ENCODE measurements around the gene U2AF1L4. TPM values are rescaled to one million over a fixed set of nuclear protein-coding genes. Genes with fewer than 3 reads are reported as not detected.
A peak's percentile ranks its signal among the peaks of the same experiment; 100 is the strongest.

Gene U2AF1L4
- total RNA-seq, 1 experiment from 2014 or later, result 9.7 TPM

DNA sequence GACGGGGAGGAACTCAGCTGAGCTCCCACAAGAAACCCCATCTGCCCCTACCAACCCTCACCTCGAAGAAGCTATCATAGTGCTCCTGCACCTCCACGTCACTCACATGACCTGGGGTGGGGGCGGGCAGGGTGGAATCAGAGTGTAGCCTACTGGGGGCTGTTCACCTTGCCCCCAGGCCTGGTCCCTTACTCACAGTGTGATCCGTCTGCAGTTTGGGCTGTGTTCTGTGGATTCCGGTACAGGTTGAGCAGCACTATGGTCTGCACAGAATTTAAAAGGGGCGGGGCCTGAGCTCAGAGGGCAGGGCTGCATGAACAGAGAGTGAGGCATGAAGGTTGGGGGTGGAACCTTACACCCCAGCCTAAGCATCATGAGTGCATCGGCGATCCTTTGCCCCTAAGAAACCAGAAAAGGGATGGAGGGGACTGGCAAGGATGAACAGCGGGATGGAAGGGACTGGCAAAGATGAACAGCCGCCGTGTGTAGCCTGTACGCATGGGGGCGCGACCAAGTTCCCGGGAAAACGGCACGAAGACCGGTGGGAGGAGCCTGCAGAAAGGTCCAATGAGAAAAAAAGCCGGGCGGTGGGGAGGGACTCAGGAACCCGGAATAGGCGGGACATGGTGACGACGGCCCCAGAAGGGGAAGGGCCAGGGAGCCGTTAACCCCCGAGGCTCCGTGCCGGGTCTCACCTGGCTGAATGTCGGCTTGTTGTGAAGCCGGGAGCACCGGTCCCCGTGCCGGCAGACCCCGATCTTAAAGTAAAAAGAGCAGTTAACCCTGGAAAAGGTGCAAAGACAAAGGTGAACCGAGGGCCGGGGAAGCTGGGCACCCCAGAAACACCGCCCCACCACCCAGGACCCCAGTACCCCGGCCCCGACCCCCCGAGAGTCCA is 539 bp downstream of the U2AF1L4 start:
- H3K4me3 ChIP-seq, result peak overlapping the region; percentile 74
- H3K27ac ChIP-seq, result peak overlapping the region; percentile 87
- peak; percentile 98 to 99 for DNase-seq
- no peaks in the 10 kb centered on the region for H3K9me3 ChIP-seq (replicated peaks)
- no peaks in the 10 kb centered on the region for H3K36me3 ChIP-seq
- 0 out of 2 replicates have a peak, but pooled peaks cover 5% of the 10 kb centered on the region for H3K4me1 ChIP-seq
- H3K27me3 ChIP-seq, result no peaks in the 10 kb centered on the region

- no peaks in the 10 kb centered on the region for H3K9me3 ChIP-seq (replicated peaks)
- H3K36me3 ChIP-seq, result peaks cover under 1% of the 10 kb centered on the region; the same call in 1 of the 2 replicates
- DNase-seq, result no peak
- 0 out of 2 replicates have a peak, but pooled peaks cover 2% of the 10 kb centered on the region for H3K4me1 ChIP-seq
- H3K27ac ChIP-seq, result no peak overlapping the region
- no peak overlapping the region for H3K4me3 ChIP-seq
- H3K27me3 ChIP-seq, result no peaks in the 10 kb centered on the region
Measured at GRCh38 chr19:35743640-35744429, 1.4 kb downstream of the U2AF1L4 start.

- H3K9me3 ChIP-seq (replicated peaks), result no peaks in the 10 kb centered on the region
- DNase-seq, result no peak
- H3K27ac ChIP-seq, result peak within 1 kb of the TSS; percentile 63; the same call in 1 of the 2 replicates
- peak within 1 kb of the TSS; percentile 63 for H3K4me3 ChIP-seq
- H3K27me3 ChIP-seq, result no peaks in the 10 kb centered on the region
- H3K4me1 ChIP-seq, result 0 out of 2 replicates have a peak, but pooled peaks cover 2% of the 10 kb centered on the region
- peaks cover 6% of the 10 kb centered on the region; the same call in 1 of the 2 replicates for H3K36me3 ChIP-seq
Measured at GRCh38 chr19:35742121-35742724, 3.0 kb downstream of the U2AF1L4 start, which contains the start of gene IGFLR1. Gene IGFLR1, minus strand, starts transcription at chr19:35742452. Its CDS starts 1,272 bp downstream, at chr19:35741180.

DNA sequence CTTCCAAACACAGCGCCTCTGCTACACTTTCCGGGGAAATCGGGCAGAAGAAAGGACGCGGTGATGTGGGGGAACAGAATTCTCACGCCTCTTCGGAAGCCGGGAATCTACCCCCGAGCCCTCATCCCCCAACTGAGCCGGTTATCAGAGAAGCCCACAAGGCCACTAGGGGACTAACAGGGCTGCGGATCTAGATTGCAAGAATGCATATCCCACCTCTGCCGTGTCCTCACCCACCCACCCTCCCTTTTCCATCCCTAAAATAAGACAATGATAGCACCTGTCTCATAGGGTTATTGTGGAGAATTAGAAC is 4.1 kb downstream of the U2AF1L4 start:
- Histone ChIP-seq H3K36me3 (peaks cover 13% of the 10 kb centered on the region; the same call in 1 of the 2 replicates), H3K4me3 (peak overlapping the region; percentile 63), H3K27me3 (no peaks in the 10 kb centered on the region), H3K27ac (peak overlapping the region; percentile 63), H3K9me3 (replicated peaks) (no peaks in the 10 kb centered on the region), H3K4me1 (0 out of 2 replicates have a peak, but pooled peaks cover under 1% of the 10 kb centered on the region)
- no peak for DNase-seq

GRCh38 chr19:35740423-35741202 is 4.6 kb downstream of the U2AF1L4 start:
- Histone ChIP-seq H3K4me3 (peak overlapping the region; percentile 63), H3K9me3 (replicated peaks) (no peaks in the 10 kb centered on the region), H3K4me1 (no peaks in the 10 kb centered on the region), H3K27ac (peak overlapping the region; percentile 63), H3K36me3 (peaks cover 16% of the 10 kb centered on the region), H3K27me3 (no peaks in the 10 kb centered on the region)
- peak; percentile 99 for DNase-seq

DNA sequence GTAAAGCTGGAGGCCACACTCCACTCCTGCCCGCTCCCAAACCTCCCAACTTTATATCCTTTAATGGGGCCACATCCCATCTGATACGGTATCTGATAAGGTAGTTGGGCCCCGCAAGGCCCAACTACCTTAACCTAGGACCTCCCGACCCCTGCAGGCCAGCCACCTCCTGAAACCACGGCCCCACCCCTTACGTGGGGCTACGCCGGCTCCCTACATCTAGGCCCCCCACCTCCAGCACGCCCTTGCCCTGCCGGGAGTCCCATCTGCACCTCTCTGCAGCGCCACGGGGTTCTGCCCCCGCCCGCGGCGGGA is 5.2 kb downstream of the U2AF1L4 start:
- Histone ChIP-seq H3K4me1 (no peaks in the 10 kb centered on the region), H3K36me3 (peaks cover 20% of the 10 kb centered on the region), H3K4me3 (peak overlapping the region; percentile 63), H3K27me3 (no peaks in the 10 kb centered on the region), H3K27ac (no peak overlapping the region; the same call in 1 of the 2 replicates), H3K9me3 (replicated peaks) (no peaks in the 10 kb centered on the region)
- no peak for DNase-seq

DNA sequence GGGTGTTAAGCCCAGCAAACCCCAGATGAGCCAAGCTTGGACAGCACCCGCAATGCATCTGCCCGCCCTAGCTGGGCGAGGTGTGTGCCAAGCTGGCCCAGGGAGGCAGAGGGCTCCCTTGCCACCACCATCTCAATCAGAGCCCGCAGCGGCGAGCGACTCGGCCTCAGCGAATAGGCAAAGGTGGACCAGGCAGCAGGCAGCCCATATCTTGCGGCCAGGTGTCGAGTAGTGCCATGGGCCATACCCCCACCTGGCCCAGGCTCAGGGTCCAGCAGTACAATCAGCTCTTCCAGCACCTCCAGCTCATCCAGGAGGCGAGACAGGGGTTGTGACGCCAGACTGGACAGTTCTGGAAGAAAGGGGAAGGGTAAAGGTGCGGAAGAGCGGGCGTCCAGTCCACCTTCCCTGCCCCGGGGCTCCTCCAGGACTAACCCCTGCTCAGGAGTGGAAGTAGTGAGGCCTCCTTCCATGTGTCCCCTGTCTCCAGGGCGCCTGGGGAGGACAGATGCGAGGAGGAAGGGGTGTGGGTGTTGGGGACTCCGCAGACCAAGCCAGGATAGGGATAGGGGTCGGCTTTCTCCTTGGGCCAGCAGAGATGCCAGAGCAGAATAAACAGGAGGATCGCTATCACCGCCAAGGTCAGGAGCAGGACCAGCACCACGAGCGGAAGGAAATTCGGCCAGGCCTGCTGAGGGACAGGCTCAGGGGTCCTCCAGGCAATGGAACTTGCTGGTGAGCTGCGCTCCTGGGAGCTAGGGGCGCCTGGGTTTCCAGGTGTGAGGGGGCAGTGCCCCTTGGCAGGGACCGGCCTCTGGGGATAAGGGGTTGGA is 5.7 kb downstream of the U2AF1L4 start:
- no peak overlapping the region for H3K27ac ChIP-seq
- peak overlapping the region; percentile 63 for H3K4me3 ChIP-seq
- no peaks in the 10 kb centered on the region for H3K9me3 ChIP-seq (replicated peaks)
- peaks cover 25% of the 10 kb centered on the region for H3K36me3 ChIP-seq
- H3K27me3 ChIP-seq, result no peaks in the 10 kb centered on the region
- no peaks in the 10 kb centered on the region for H3K4me1 ChIP-seq
- DNase-seq, result peak in 1 of 2 experiments; percentile 28

DNA sequence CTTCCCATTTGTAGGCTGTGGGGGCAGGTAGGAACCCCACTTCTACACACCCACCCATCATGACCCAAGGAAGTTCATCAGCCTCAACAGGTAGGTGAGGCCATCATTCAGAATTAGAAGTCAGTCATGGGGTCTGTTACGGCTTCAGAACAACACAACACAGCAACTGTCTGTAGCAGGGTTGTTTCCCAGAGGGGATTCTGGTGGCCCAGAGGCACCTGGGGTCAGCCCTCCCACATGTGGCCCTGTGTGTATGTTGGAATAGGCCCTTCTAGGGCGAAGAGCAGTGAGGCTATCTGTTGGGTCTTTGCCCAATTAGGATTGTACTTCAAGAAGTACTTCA is 6.4 kb downstream of the U2AF1L4 start:
- Histone ChIP-seq H3K9me3 (replicated peaks) (no peaks in the 10 kb centered on the region), H3K4me1 (no peaks in the 10 kb centered on the region), H3K36me3 (peaks cover 31% of the 10 kb centered on the region), H3K27me3 (no peaks in the 10 kb centered on the region), H3K27ac (no peak overlapping the region), H3K4me3 (no peak overlapping the region)
- DNase-seq, result no peak

DNA sequence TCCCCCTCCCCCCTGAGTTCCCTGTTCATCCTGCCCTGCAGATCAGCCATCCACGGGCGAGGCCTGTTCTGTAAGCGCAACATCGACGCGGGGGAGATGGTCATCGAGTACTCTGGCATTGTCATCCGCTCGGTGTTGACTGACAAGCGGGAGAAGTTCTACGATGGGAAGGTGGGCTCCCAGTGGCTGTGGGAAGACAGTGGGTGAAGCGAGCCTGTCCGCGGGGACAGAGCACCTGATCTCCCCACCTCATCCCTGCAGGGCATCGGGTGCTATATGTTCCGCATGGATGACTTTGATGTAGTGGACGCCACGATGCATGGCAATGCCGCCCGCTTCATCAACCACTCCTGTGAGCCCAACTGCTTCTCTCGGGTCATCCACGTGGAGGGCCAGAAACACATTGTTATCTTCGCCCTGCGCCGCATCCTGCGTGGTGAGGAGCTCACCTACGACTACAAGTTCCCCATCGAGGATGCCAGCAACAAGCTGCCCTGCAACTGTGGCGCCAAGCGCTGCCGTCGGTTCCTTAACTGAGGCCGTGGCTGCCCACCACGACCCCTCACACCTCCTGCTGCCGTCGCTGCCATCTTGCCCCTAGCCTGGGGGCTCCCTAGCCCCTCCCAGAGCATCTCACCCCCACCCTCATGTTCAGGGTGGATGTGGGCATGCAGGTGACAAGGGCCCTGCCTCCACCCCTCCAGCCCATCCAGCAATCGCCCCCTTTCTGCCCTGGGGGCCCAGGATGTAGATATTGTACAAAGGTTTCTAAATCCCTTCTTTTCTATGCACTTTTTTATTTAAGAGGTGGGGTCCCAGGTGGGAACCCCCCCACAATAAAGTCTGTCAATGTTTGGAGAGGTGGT is 7.0 kb downstream of the U2AF1L4 start:
- no peak for DNase-seq
- Histone ChIP-seq H3K36me3 (peaks cover 36% of the 10 kb centered on the region), H3K4me1 (no peaks in the 10 kb centered on the region), H3K9me3 (replicated peaks) (no peaks in the 10 kb centered on the region), H3K27me3 (no peaks in the 10 kb centered on the region), H3K4me3 (no peak overlapping the region), H3K27ac (no peak overlapping the region)

DNA sequence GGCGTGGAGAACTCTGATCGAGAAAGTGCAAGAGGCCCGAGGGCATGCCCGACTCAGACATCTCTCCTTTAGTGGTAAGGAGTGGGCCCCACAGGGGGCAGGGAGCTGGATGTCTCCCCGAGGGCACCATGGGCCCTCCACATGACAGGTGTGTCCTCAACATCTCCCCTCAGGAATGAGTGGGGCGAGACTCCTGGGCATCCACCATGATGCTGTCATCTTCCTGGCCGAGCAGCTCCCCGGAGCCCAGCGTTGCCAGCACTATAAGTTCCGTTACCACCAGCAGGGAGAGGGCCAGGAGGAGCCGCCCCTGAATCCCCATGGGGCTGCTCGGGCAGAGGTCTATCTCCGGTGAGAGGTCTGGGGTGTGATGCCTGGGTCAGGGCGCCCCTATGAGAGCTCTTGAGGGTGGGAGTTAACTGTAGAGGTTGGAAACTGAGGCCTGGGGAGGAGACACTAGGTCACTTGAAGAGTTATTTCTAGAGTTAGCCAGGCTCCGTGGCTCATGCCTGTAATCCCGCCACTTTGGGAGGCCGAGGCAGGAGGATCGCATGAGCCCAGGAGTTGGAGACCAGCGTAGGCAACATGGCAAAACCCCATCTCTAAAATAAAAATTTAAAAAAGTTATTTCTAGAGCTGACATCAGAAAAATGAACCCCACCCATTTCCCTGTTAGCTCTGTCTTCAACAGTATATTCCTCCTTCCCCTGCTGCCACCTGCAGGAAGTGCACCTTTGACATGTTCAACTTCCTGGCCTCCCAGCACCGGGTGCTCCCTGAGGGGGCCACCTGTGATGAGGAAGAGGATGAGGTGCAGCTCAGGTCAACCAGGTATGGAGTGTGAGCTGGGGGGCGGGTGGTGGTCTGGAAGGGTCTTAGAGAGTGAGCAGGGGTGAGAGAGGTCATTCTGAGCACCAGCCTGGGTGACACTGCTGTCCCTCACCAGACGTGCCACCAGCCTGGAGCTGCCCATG is 8.0 kb downstream of the U2AF1L4 start:
- Histone ChIP-seq H3K27me3 (no peaks in the 10 kb centered on the region), H3K36me3 (peaks cover 41% of the 10 kb centered on the region), H3K27ac (no peak overlapping the region), H3K9me3 (replicated peaks) (no peaks in the 10 kb centered on the region), H3K4me1 (no peaks in the 10 kb centered on the region), H3K4me3 (no peak overlapping the region)
- no peak for DNase-seq

DNA sequence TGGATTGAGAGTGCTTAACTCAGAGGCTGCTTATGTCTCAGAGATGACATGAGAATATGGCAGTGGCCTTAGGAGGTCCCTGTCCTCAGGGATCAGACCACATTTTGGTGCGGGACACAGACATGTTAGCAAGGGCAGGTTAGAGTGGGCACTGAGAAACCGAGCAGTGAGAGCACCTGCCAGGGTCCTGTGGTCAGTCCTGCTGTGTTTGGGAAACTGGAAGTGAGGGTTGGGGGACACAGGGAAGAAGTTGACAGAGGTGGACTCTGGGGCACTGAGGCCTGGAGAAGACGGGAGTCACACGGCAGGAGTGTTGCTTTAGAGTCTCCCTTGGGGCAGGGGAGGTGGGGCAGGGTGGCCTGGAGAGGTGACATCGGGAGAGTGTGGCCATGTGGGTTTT is 10.3 kb downstream of the U2AF1L4 start:
- H3K4me1 ChIP-seq, result no peaks in the 10 kb centered on the region
- H3K9me3 ChIP-seq (replicated peaks), result no peaks in the 10 kb centered on the region
- H3K27ac ChIP-seq, result no peak overlapping the region
- no peak for DNase-seq
- no peaks in the 10 kb centered on the region for H3K27me3 ChIP-seq
- H3K36me3 ChIP-seq, result peaks cover 64% of the 10 kb centered on the region
- no peak overlapping the region for H3K4me3 ChIP-seq

- H3K36me3 ChIP-seq, result peaks cover 70% of the 10 kb centered on the region
- no peaks in the 10 kb centered on the region for H3K4me1 ChIP-seq
- H3K27ac ChIP-seq, result no peak overlapping the region
- H3K27me3 ChIP-seq, result no peaks in the 10 kb centered on the region
- DNase-seq, result no peak
- H3K4me3 ChIP-seq, result no peak overlapping the region
- H3K9me3 ChIP-seq (replicated peaks), result no peaks in the 10 kb centered on the region
Measured at GRCh38 chr19:35734273-35734672, 10.9 kb downstream of the U2AF1L4 start.
